Prostate gland (tissue), 2 donors: Measurements from ENCODE around the gene ENAH. TPM values are rescaled to one million over a fixed set of nuclear protein-coding genes. Genes with fewer than 3 reads are reported as not detected.

ENCODE experiments used
- DNase-seq: peaks from one replicate; pipeline ENCODE4 v3.0.0-alpha.2; 2019; ENCODE audit warnings: low spot score
- H3K27ac ChIP-seq, 2 donors: fragments of 200-600 bp; sonication (generic); 2 replicates each; pipeline ENCODE4 v1.5.1; 2017 to 2019
- H3K27me3 ChIP-seq: fragments of 200-600 bp; sonication (generic); replicated peaks from 2 replicates; pipeline ENCODE4 v1.5.1; 2019; ENCODE audit not compliant: insufficient read depth
- H3K36me3 ChIP-seq, 2 donors: fragments of 200-600 bp; sonication (generic); 1 replicate in 1 of 2; 2 replicates in 1 of 2; pipeline versions ENCODE4 v1.5.1 to v1.8.1; 2017 to 2019
- H3K4me1 ChIP-seq: fragments of 200-600 bp; sonication (generic); replicated peaks from 2 replicates; pipeline ENCODE4 v1.5.1; 2019
- H3K4me3 ChIP-seq, 2 donors: fragments of 200-600 bp; sonication (generic); 2 replicates each; pipeline ENCODE4 v1.5.1; 2017 to 2019
- H3K9me3 ChIP-seq: fragments of 200-600 bp; sonication (generic); 2 replicates; pipeline ENCODE4 v1.5.1; 2017
- CTCF ChIP-seq, 4 experiments: fragments of 200-600 bp in 2 of 4; fragments of 450-650 bp in 2 of 4; sonication (generic) in 2 of 4; IDR thresholded peaks; 1 replicate in 3 of 4; 2 replicates in 1 of 4; pipeline ENCODE4 v1.5.1; 2016 to 2019; ENCODE audit warnings: antibody characterized with exemption in 4 of 4, mild to moderate bottlenecking in 2 of 4, moderate library complexity in 2 of 4
- POLR2A ChIP-seq: fragments of 450-650 bp; IDR thresholded peaks from one replicate; pipeline ENCODE4 v1.6.1; 2016; ENCODE audit warnings: antibody characterized with exemption, mild to moderate bottlenecking
- POLR2AphosphoS5 ChIP-seq: sonication (generic); formaldehyde crosslinking; IDR thresholded peaks from one replicate; pipeline ENCODE4 v1.6.1; 2017; ENCODE audit warnings: antibody characterized with exemption
- WGBS: methylation state at CpG from one replicate; pipeline ENCODE4 v1.1.5; 2018; 5-methylcytosine and 5-hydroxymethylcytosine counted together
- intact Hi-C: fragments of 100-400 bp; cut with DNase I; formaldehyde crosslinking; loops from one replicate; pipeline ENCODE4 v1.14.2; 2022
- total RNA-seq, 2 donors: library from RNA; depleted of rRNA; stranded (reverse); fragments of >200 nt; gene quantifications; one replicate each; pipeline ENCODE4 v1.1.0, GENCODE V29; 2016

The ENAH gene
- total RNA-seq, 2 donors from 2014 or later, result 36.4 to 93.6 TPM

- Histone ChIP-seq H3K27ac (peak overlapping the region in 1 of 2 donors; percentile 36), H3K36me3 (no peaks in the 10 kb centered on the region)
Observed at GRCh38 chr1:225442123-225442505, 210.8 kb downstream of the ENAH start.

GRCh38 chr1:225441314-225442122 is 211.4 kb downstream of the ENAH start:
- Histone ChIP-seq H3K27ac (no peak overlapping the region), H3K36me3 (no peaks in the 10 kb centered on the region), H3K9me3 (no peaks in the 10 kb centered on the region), H3K4me1 (no peaks in the 10 kb centered on the region), H3K27me3 (no peaks in the 10 kb centered on the region), H3K4me3 (no peak overlapping the region)
- WGBS, result 59% methylated on average over 9 of the region's 9 CpGs
- intact Hi-C loops, result loop anchor here (10.0 kb wide), 1 partner anchor 937 kb away; no protein-coding TSS in a partner anchor
- TF ChIP-seq POLR2A (no peak), CTCF (IDR thresholded peaks at IDR 0.05) (no peak), POLR2AphosphoS5 (no peak)
- DNase-seq, result no peak

More at GRCh38 chr1:225442123-225442505, 210.8 kb downstream of the ENAH start:
- no peak for DNase-seq
- Histone ChIP-seq H3K9me3 (no peaks in the 10 kb centered on the region), H3K27me3 (no peaks in the 10 kb centered on the region), H3K4me3 (no peak overlapping the region), H3K4me1 (no peaks in the 10 kb centered on the region)
- intact Hi-C loops, result loop anchor here (10.0 kb wide), 1 partner anchor 937 kb away; no protein-coding TSS in a partner anchor
- 73% methylated on average over 3 of the region's 3 CpGs for WGBS
- TF ChIP-seq POLR2AphosphoS5 (no peak), POLR2A (no peak), CTCF (IDR thresholded peaks at IDR 0.05) (no peak)

- Histone ChIP-seq H3K36me3 (no peaks in the 10 kb centered on the region), H3K9me3 (no peaks in the 10 kb centered on the region), H3K27ac (peak overlapping the region in 1 of 2 donors; percentile 16), H3K4me1 (no peaks in the 10 kb centered on the region), H3K4me3 (no peak overlapping the region), H3K27me3 (no peaks in the 10 kb centered on the region)
- WGBS, result 90% methylated on average over 4 of the region's 4 CpGs
- intact Hi-C loops, result loop anchor here (10.0 kb wide), 1 partner anchor 936 kb away; no protein-coding TSS in a partner anchor
- TF ChIP-seq CTCF (IDR thresholded peaks at IDR 0.05) (no peak), POLR2AphosphoS5 (no peak), POLR2A (no peak)
- DNase-seq, result no peak
Observed at GRCh38 chr1:225440380-225441221, 212.3 kb downstream of the ENAH start.

GRCh38 chr1:225437710-225438437 is 215.0 kb downstream of the ENAH start:
- 86% methylated on average over 5 of the region's 5 CpGs for whole genome bisulfite sequencing
- intact Hi-C loops, result no loop called here
- H3K4me1 ChIP-seq, result no peaks in the 10 kb centered on the region
- TF ChIP-seq CTCF (IDR thresholded peaks at IDR 0.05) (peak in 1 of 4 experiments; percentile 26), POLR2A (no peak)
- H3K9me3 ChIP-seq, result no peaks in the 10 kb centered on the region
- H3K27me3 ChIP-seq, result no peaks in the 10 kb centered on the region
- no peak overlapping the region for H3K27ac ChIP-seq
- no peak for DNase-seq
- H3K4me3 ChIP-seq, result no peak overlapping the region
- no peaks in the 10 kb centered on the region for H3K36me3 ChIP-seq

Other genes with a start within 250 kb of the ENAH start
- gene LBR, start 225.1 kb downstream of the ENAH start, total RNA-seq, result 10 to 100 TPM; 28.7 to 36.4 TPM
- gene SRP9, start 124.7 kb upstream of the ENAH start, total RNA-seq, result 100 to 1,000 TPM; 168 to 324 TPM
- 100 to 1,000 TPM; 151 to 232 TPM for gene EPHX1, start 157.0 kb upstream of the ENAH start, total RNA-seq
- gene TMEM63A, start 229.3 kb upstream of the ENAH start, total RNA-seq, result 100 to 1,000 TPM; 141 to 192 TPM
- 1 to 10 TPM; 1.7 to 2.0 TPM for gene LEFTY1, start 236.0 kb upstream of the ENAH start, total RNA-seq